Ammon's horn (tissue), 1 donor: ENCODE results near the gene ADH1B.
A peak's percentile ranks its signal among the peaks of the same experiment; 100 is the strongest.
"Not testable (repeated sequence)": the region's sequence is repeated elsewhere in the genome, so short reads cannot be mapped to it uniquely, and the experiment has no call there.

Source experiments
- DNase-seq: peaks from one replicate; pipeline ENCODE4 v3.0.0-alpha.2; 2016; ENCODE audit warnings: low spot score

The ADH1B gene

DNA sequence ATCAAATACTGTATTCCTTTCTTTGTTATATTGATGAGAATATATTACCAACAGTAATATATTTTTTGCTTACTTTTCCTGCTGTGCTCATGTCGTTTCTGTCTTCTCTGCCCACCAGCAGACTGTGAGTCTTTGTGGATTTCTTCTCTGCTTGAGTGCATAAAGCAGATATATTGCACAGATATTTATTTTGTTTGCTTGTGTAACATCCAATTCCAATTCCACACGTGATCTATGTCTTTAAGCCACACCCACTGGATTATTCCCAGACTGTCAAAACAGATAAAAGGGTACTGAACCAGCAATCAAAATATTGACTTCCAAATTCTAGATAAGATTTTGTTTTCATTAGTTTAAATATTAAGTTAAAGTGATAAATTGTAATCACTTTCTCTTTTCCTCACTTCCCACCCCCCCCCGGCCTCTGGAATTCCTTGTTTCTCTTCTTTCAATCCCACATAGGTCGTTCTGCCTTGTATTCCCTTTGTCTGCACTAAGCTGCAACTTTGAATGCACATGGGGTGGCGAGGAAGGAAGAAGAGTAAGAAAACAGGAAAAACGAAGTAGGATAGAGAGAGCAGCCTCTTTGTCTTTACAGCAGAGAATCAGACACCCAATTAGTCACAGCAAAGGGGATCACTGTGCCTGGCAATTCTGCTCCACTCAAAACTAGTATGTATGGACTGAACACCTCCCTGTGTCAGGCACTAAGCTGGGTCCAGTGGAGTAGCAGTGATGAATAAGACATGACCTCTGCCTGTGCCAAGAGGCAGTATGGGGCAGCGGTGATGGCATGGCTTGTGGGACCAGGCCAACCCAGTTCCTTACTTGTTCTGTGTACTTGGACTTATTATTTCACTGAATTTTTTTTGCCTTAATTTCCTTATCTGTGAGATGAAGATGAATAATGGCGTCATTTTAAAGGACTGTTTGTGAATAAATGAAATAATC, at the start of gene ADH1B:
Gene ADH1B (minus strand): TSS at position 161 of the 951 bp plus-strand sequence. CDS start 70 bp downstream, at position 91.
- no peak for DNase-seq

DNA sequence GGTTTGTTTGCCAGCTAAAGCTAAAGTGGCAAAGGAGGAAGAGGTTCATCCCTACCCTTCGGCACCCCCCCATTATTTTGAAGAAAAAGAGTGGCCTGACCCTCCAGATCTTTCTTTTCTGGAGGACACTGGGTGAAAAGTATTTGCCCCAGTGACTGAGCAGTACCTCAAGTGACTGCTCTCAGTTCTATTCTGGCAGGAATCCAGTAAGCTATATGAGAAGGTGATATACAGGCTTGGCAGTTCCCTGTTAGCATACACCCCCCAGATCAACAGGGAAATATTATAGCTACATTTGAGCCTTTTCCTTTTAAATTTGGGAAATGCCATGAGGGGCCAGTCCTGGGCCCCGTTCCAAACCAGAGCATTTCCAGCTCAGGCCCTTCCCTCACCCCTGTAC, 46.6 kb upstream of the ADH1B start:
- not testable (repeated sequence) for DNase-seq

DNA sequence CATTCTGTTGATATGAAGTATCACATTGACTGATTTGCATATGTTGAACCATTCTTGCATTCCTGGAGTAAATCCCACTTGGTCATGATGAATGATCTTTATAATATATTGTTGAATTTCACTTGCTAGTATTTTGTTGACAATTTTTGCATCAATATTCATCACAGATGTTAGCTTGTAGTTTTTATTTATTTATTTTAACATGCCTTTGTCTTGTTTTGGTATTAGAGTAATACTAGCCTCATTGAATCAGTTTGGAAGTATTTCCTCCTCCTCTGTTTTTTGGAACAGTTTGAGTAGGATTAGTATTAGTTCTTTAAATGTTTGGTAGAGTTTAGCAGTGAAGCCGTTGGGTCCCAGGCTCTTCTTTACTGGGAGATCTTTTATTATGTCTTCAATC, 45.3 kb upstream of the ADH1B start:
- no peak for DNase-seq

DNA sequence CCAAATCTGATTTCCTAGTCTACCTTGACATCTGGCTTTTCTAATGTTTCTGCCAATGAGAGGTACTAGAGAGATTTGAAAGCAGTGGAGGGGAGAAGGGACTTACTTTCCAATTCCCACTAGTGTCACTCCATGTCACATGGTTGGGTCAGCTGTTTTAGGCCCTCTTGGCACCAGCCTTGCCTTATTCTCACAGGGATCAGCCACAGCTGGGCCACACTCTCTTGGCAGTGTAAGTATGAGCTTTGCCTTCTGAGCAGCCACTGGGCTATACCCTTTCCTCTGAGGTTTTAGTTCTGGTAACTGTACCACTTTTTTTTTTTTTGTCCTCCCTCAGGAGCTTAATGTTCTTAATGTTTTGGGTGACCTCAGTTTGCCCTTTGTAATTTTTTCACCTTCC, 41.6 kb upstream of the ADH1B start:
- no peak for DNase-seq

DNA sequence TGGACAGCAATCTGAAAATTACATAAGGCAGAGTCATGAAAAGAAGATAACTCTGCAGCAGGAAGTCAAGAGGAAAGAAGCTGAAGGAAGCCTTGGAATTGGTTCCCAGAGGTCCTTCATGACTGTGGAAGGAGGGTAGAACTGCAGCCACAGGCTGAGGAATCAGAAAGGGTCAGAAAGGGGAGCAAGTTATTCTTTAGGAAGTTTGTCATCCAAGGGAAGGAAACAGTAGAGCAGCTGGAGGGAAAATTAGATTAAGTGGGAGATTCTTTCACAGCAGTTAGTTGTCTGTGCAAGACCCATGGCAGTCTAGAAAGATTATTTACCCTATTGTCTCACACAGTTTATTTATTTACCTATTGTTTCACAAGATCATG, 40.7 kb upstream of the ADH1B start:
- DNase-seq = no peak

DNA sequence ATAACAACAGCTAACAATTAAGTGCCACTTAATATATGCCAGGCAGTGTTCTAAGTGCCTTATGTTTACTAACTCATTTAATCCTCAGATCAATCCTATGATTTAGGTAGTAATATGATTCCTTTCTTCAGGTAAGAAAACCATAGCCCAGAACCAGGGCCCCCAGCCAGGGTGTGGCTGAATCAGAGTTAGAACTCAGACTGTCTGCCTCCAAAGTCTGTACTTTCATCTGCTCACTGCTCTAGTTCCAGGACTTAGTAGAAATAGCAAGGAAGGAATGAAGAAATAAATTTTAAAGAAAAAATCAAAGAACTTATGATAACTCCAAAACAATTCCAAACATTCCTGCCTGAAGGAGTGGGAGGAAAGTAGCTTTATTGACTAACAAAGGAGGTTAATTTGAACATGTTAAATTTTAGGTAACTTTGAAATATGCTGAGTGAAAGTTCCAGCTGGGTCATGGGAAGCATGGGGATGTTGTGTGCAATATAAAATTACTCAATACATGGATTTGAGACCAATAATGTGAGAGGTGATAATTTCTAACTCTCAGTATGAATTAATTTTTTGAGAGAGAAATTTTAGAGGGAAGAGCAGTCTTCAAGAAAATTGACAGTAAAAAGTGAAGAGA, 40.2 kb upstream of the ADH1B start:
- no peak for DNase-seq

DNA sequence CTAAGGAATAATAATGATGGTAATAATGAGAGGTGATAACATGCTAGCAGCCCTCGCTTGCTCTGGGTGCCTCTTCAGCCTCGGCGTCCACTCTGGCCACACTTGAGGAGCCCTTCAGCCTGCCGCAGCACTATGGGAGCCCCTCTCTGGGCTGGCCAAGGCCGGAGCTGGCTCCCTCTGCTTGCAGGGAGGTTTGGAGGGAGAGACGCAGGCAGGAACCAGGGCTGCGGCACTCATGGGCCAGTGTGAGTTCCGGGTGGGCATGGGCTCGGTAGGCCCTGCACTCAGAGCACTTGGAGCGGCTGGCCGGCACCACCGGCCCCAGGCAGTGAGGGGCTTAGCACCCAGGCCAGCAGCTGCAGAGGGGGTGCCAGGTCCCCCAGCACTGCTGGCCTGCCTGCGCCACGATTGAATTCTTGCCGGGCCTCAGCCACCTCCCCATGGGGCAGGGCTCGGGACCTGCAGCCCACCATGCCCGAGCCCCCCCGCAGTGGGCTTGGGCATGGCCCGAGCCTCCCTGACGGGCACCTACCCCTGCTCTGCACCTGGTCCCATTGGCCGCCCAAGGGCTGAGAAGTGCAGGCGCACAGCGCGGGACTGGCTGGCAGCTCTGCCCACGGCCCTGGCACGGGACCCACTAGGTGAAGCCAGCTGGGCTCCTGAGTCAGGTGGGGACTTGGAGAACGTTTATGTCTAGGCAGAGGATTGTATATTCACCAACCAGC, 38.4 kb upstream of the ADH1B start:
- no peak for DNase-seq

DNA sequence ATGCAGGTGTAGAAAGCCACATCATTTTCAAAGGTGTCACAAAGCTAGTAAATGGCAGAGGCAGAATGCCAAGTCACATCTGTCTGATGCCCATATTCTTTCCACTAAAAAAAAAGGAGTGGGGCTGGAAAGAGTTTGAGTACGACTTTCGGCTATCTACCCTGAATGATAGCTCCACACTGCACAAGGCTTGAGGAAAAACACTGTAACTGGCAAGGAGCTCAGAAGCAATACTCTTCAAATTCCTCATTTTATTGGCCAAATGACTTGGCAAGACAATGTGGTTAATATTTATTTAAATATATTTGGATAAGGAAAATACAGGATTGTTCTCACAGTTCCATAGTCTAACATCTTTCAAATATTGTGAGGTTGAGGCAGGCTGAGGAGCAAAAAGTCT, 36.7 kb upstream of the ADH1B start:
- no peak for DNase-seq

DNA sequence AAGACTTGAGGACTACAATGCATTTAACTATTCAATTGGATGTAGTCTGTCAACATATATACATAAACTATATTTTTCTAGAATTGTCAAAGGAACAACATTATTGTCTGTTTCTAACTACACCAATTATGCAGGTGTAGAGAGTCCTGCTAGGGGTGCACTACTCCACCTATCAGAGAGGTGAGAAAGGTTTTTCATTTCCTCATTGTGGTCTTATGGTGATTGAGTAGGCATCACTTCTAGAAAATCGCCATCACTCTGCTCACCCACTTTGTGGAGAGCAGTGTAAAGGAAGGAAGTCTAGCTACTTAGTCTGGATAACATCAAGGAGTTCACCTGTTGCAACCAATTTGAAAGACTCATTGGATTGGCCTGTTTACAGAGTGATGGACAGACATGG, 35.8 kb upstream of the ADH1B start:
- DNase-seq = no peak

DNA sequence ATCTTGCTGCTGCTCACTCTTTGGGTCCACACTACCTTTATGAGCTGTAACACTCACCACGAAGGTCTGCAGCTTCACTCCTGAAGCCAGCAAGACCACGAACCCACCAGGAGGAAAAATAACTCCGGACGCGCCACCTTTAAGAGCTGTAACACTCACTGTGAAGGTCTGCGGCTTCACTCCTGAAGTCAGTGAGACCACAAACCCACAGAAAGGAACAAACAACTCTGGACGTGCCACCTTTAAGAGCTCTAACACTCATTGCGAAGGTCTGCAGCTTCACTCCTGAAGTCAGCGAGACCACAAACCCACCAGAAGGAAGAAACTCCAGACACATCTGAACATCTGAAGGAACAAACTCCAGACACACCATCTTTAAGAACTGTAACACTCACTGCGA, 34.9 kb upstream of the ADH1B start:
- DNase-seq = not testable (repeated sequence)

DNA sequence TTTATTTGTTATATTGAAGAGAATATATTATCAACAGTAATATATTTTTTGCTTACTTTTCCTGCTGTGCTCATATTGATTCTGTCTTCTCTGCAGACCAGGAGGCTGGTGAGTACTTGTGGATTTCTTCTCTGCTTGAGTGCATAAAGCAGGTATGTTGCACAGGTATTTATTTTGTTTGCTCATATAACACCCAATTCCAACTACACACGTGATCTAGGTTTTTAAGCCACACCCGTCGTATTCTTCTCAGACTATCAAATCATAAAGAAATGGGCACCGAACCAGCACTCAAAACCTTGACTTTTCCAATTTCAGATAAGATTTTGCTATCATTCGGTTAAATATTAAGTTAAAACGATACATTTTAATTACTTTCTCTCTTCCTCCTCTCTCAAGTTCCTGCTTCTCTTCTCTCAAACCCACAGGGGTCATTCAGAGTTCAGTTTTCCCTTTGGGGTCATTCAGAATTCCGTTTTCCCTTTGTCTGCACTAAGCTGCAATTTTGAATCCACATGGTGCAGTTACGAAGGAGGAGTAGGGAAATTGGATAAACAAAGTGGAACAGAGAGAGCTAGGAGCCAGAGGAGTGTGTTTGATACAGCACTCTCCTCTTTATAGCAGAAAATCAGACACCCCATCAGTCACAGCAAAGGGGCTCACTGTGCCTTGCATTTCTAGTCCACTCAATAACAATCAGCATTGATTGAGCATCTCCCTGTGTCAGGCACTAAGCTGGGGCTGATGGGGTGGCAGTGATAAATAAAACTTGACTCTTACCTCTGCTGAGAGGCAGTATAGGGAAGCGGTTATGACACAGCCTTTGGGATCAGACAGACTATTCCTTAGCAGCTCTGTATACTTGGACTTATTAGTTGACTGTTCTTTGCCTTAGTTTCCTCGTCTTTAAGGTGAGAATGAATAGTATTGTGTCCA, 31.7 kb upstream of the ADH1B start, which contains the start of gene ADH1C:
Gene ADH1C (minus strand): TSS at position 145 of the 936 bp plus-strand sequence. CDS start 71 bp downstream, at position 74.
- DNase-seq = no peak

DNA sequence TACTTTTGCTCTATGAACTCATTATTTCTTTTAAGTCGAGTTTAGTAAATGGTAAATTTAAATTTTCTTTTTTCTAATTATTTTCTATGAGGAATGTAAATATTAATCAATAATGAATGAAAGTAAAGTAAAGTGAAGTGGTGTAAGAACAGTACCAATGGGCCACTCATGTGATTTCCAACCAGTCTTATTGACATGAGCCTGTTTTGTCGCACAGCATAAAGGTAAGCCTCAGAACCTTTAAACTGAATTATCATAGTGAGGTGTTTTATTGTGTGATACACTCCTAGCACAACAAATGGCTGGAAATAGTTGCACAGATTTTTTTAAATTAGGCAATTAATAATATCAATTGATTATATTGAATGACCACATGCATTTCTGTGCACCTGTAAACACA, 30.3 kb upstream of the ADH1B start:
- DNase-seq = no peak

DNA sequence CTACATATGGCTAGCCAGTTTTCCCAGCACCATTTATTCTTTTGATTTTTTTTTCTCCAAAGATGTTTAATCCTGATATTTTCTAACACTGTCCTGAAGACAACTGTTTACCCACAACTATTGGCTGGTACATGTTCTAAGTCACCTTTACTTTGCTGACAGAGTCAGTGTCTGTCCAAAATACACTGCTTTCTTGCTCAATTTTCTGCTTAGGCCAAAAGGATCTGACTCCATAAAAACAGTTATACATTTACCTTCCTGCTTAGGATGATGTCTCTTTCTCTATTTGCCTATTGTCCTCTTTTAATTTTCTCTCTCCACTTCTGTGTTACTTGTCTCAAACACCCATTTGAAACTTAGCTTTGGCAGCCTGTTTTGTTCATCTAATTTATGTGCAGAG, 28.1 kb upstream of the ADH1B start:
- no peak for DNase-seq

DNA sequence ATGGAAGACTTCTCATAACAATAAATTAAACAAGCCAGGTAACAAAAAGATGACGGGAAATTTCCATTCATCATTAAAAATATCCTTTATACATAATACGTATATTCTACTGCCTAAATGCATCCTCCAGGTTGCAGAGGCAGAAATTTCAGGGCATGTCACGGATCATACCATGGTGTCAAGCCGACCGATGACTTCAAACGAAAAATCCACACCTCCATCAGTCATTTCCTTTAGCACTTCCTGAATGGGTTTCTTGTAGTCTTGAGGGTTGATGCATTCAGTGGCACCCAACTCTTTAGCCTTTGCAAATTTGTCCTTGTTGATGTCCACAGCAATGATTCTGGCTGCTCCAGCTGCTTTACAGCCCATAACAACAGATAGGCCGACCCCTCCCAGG, 21.4 kb upstream of the ADH1B start:
- not testable (repeated sequence) for DNase-seq

DNA sequence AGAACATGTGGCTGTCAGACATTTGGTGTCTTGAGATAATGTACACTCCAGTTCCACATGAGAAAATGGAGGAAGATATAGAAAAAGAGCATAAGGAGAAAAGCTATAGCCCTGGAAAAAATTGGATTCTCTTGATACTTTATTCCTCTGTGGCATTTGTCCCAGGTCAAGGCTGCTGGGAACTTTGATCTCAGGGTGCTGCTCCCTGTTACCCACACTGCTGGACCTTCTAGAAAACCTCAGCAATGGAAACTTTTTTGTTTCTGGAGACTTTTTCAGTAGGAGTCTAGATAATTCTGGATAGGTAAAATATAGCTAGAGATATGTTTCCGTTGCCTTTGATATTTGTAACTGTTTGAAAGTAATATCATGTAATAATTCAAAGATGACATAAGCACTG, 20.2 kb upstream of the ADH1B start:
- DNase-seq = no peak

DNA sequence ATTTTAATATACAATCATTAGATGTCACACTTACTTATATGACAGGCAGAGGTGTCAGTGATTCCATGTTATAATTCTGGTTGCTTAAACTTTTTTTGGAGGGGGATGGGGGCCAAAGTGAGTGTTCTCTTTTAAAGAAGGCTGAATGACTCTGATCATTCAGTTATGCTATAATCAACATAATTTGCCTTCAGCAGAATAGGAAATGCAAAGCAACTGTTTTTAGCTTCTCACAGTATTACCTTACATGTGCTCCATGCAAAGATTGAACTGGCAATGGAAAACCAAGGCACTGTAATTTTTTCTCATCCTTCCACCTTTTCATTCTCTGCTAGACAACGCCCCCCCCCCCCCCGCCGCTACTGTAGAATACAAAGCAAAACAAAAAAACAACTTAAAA, 18.0 kb upstream of the ADH1B start:
- no peak for DNase-seq

DNA sequence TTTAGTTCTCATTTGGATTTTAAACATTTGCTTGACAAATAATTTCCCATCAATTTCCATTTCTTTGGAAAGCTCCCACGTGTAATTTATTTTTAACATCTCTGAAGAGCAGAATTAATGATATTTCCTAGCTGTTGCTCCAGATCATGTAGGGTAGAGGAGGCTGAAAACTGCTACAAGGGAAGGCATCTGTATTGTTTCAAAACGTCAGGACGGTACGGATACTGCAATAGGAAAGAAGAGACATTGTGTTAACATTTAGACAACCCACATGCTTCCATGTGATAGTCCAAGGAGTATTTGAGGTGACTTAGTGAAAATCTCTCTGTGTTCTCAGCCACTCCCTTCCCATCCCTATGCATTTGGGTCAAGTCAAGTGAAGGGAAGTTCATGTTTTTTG, 15.4 kb upstream of the ADH1B start:
- no peak for DNase-seq

DNA sequence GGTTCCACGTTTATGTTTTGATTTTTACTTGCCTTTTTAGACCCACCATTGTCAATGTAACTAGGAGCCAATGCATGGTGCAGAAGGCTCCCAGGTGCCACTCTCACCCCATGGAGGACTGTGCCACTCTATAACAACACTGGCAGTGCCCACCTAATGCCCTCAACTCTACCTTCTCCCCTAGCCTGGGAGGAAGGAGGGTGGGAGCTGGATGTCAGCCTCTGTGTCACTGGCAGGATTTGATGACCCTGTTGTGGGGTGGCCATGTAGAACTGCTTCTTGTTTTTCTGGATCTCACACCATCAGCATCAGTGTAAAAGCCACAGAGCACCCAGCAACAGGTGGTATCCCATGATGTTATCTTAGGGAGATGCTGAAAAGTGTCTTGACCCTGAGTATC, 13.7 kb upstream of the ADH1B start:
- DNase-seq = no peak

DNA sequence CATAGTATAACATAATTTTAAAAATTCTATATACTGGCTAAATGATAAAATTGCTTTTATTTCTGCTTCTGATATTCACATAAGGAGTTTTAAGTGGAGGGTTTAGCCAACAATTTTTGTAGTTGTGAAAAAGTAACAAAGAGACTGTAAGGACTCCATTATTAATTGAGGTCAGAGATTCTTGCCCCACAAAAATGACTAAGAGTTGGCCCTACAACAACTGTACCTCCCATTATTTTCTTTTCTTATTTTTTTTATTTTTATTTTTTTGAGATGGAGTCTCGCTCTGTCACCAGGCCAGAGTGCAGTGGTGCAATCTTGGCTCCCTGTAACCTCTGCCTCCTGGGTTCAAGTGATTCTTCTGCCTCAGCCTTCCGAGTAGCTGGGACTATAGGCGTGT, 9.4 kb upstream of the ADH1B start:
- DNase-seq = no peak

DNA sequence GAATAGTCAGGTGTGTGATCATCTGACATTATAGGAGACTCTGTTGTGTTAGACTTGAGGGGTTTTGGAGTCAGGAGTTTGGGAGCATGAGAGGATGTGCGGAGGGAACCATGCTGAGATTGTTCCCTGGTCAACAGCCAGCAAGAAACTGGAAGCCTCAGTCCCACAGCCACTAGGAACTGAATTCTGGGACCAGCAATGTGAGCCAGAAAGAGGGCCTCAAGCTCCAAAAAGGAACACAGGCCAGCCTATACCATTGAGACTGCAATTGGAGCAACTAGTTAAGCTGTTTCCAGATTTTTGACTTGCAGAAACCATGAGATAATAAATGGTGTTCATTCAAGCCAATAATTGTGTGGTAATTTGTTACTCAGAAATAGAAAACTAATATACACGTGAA, 8.7 kb upstream of the ADH1B start:
- no peak for DNase-seq

DNA sequence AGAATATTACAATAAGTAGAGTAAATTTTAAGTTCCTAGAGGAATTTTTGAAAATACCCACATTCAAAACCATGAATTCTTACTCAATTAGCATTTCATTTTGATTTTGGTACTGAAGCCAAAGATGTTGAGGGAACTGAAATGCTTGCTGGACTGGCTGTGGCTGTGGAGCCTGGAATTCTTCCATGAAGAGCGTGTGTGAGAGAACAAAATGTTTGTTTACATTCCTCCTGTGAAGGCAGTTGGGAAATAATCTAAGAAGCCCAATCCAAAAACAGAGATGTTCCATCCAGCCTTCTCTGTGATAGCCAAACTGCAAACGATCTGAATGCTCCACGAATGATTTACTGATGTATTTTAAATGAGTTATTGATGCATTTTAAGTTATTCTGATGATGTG, 3.8 kb upstream of the ADH1B start:
- DNase-seq = peak; percentile 67

DNA sequence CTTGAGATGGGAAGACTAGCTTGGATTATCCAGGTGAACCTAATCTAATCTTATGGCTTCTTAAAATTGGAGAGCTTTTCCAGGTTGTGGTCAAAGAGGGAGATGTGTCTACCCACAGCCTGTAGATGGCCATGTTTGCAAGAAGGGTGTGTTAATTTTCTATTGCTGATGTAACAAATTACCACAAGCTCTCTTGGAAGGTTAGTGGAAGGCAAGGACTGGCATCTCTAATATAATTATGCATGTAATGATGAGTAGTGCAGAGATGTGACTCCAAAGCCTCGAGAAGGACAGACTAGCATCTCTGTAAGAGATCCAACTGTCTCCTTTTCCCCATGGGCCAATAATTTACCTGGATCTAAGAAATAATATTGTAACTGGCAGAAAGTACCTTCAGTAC, 3.2 kb upstream of the ADH1B start:
- DNase-seq = no peak
